ENCODE results near the gene CHST6.
"Not testable (repeated sequence)": the region's sequence is repeated elsewhere in the genome, so short reads cannot be mapped to it uniquely, and the experiment has no call there.

The CHST6 gene

DNA sequence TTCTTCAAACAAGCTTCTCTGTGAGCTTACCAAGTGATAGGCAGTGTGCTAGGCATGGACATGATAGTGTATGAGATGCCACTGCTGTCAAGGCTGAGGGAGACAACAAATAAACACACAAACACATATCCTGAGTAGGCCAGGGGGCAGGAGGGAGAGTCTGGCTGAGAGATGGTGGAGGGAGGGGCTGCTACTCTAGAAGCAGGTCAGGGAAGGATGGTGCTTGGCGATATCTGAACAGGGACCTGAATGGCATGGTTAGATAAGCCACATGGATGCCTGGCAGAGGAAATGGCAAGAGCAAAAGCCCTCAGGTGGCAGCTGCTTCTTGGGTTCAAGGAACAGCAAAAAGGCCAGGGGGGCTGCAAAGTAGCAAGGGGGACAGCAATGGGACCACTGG is 8.6 kb upstream of the CHST6 start:
- in situ Hi-C loops (cut with MboI; ENCODE audit: low sequenced_read_pairs) = no loop called here

- in situ Hi-C loops (cut with MboI; ENCODE audit: low sequenced_read_pairs) = no loop called here
These were observed 7.8 kb upstream of the CHST6 start for GRCh38 chr16:75502916-75503605.

- in situ Hi-C loops (cut with MboI; ENCODE audit: low sequenced_read_pairs) = not testable (repeated sequence)
These were observed 6.6 kb upstream of the CHST6 start for GRCh38 chr16:75501820-75502219.

DNA sequence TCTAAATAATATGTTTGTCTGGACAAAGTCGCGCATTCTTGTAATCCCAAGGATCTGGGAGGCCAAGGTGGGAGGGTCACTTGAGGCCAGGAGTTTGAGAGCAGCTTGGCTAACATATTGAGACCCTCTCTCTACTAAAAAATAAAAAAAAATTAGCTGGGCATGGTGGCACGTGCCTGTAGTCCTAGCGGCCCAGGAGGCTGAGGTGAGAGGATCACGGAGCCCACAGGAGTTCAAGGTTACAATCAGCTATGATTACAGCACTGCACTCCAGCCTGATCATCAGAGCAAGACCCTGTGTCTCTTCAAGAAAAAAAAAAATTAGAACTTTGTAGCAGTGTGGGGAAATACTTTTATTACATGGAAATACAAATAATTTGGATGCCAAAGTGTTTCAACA is 6.1 kb upstream of the CHST6 start:
- in situ Hi-C loops (cut with MboI; ENCODE audit: low sequenced_read_pairs) = no loop called here

DNA sequence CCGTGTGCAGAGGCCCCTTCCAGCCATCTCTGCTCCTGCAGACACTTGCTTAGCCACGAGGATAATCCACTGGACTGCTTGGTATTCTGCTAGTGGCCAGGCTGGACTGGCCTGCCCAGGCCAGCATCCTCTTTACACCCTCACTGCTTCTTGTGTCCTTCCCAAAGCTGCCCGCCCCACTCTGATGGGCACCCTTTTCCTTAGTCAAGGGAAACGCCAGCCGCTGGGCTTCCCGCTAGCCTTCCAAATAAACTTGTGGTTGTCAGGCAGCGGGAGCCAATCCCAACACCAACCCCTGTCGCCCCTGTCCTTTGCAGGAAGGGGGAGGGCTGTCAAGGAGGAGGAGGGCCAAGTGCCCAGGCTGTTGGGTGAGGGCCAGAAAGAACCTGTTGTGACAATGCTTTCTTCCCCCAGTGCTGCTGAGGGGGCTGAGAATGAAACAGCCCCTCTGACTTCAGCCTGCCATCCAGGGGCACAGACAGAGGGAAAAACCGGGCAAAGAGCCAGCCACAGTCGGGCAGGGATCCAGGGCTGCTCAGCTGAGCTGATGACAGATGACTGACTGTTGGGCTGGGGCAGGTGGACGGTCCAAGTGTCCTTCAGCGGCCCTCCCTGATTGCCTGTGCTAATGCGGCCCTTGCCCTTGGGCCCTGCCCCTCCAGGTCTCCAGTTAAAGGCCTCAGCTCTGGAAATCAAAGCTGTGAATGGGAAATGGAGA is 3.5 kb upstream of the CHST6 start:
- in situ Hi-C loops (cut with MboI; ENCODE audit: low sequenced_read_pairs) = not testable (repeated sequence)

DNA sequence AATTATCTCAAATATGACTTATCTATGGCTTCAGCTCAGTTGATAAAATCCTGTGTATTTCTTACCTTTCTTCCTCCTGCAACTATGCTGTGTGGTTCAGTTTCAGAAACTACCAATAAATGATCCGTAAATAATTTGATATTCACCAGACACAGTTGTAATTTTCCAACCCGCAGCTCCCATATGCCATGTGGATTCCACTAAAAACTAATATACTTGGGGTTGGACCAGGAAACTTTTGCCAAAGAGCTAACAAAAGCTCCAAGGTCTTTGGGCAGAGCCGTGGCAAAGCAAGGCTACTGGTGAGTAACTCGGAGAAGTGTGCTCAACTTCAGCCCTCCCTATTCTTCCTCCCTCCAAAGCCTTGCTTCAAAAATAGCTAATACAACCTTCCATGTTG is 2.3 kb upstream of the CHST6 start:
- in situ Hi-C loops (cut with MboI; ENCODE audit: low sequenced_read_pairs) = no loop called here

DNA sequence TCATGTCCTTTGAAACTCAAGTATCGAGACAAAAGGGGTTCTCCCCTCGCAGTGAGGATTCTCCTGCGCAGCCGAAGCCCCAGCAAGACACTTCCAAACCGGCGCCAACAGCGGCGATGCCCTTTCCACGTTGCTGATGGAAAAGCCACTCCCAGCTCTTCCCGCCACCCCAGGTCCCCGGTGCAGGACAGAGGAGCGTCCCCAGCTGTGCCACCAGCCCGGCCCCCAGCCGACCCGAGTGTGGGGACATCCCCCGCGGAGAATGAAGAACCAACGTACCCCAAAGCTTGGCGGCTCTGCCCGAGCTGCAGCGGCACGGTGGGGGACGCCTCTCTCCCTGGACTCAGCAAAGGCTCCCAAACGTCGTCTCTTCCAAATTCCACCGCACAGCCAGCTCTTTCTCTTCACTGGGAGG is 573 bp downstream of the CHST6 start:
- in situ Hi-C loops (cut with MboI; ENCODE audit: low sequenced_read_pairs) = no loop called here

DNA sequence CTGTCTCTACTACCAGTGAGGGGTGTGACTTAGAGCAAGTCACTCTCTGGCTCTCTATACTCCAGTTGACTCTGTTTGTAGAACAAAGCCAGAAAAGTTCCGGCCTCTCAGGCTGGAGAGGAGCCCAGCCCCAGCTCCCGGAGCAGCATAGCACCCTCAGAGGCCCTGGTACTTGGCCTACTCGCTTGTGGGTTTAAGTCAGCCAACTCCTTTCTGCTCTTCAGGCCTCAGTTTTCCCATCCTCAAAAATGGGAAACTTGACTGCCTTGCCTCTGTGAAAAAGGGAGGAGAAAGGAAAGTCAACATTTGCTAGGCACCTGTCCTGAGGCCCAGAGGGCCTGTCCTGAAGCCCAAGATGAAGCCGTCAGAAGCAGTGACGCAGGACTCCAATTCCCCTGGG is 1.1 kb downstream of the CHST6 start:
- in situ Hi-C loops (cut with MboI; ENCODE audit: low sequenced_read_pairs) = no loop called here

DNA sequence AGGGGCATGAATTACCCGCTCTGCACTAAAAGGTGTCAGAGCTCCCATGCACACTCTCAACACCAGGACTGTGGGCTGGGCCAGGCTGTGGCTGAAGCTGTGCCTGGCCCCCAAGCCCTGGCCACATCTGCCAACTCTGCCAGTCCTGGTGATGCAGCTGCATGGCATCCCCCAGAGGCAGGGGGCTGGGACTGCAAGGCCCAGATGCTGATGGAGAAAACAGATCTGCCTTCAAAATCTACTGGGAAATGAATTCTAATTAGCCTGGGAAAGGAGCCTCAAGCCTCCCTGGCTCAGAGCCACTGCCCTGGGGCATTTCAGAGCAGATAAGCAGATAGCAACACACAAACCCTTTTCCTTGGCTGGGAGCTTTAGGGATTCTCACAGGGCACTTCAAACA is 3.4 kb downstream of the CHST6 start:
- in situ Hi-C loops (cut with MboI; ENCODE audit: low sequenced_read_pairs) = no loop called here

GRCh38 chr16:75488322-75488721 is 6.9 kb downstream of the CHST6 start:
- in situ Hi-C loops (cut with MboI; ENCODE audit: low sequenced_read_pairs) = no loop called here

- in situ Hi-C loops (cut with MboI; ENCODE audit: low sequenced_read_pairs) = no loop called here
These were observed 8.4 kb downstream of the CHST6 start for GRCh38 chr16:75486676-75487313.

GRCh38 chr16:75486014-75486675 is 9.1 kb downstream of the CHST6 start:
- in situ Hi-C loops (cut with MboI; ENCODE audit: low sequenced_read_pairs) = no loop called here

GRCh38 chr16:75485230-75486013 is 9.8 kb downstream of the CHST6 start:
- in situ Hi-C loops (cut with MboI; ENCODE audit: low sequenced_read_pairs) = no loop called here

DNA sequence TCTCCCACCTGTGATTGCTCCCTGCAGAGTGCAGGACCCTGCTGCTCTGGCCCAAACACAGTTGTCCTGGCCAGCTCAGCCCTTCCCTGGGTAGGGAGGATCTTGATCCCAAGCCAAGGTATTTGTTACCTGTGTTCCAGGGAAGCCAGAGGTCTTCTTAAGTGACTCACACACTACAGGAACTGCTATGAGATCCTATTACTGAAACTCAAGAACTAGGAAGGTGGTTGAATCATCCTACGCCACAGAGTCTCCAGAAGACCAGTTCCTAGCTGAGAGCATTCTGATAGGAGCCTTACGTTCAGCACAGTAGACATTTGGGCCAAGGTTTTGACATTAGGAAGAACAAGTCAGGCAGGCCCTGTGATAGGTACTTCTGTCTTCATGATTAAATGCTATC is 12.0 kb downstream of the CHST6 start:
- in situ Hi-C loops (cut with MboI; ENCODE audit: low sequenced_read_pairs) = no loop called here

- in situ Hi-C loops (cut with MboI; ENCODE audit: low sequenced_read_pairs) = no loop called here
These were observed 12.6 kb downstream of the CHST6 start for GRCh38 chr16:75482434-75483205.

- in situ Hi-C loops (cut with MboI; ENCODE audit: low sequenced_read_pairs) = no loop called here
These were observed 13.8 kb downstream of the CHST6 start for GRCh38 chr16:75481475-75481874.

DNA sequence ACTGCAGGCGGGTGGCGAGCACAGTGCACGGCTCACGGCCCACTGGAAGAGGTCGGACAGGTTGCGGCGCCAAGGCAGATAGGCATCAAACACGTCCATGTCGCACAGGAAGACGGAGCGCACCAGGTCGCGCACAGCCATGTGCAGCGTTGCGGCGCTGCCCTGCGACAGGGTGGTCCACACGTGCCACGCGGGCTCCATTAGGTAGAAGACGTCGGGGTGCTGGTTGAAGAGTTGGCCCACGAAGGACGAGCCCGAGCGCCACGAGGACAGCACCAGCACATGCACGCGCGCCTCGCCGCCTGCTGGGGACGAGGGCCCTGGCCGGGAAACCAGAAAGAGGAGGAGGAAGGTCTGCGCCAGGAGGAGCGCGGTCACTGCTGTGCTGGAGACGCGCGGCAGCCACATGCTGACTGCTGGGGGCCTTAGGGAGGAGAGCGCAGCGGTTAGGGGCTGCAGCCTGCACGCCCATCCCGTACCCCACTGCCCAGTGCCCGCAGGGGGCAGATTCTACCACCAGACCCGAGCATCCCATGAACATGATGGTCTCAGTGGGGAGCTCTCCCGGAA is 15.7 kb downstream of the CHST6 start:
- in situ Hi-C loops (cut with MboI; ENCODE audit: low sequenced_read_pairs) = no loop called here

DNA sequence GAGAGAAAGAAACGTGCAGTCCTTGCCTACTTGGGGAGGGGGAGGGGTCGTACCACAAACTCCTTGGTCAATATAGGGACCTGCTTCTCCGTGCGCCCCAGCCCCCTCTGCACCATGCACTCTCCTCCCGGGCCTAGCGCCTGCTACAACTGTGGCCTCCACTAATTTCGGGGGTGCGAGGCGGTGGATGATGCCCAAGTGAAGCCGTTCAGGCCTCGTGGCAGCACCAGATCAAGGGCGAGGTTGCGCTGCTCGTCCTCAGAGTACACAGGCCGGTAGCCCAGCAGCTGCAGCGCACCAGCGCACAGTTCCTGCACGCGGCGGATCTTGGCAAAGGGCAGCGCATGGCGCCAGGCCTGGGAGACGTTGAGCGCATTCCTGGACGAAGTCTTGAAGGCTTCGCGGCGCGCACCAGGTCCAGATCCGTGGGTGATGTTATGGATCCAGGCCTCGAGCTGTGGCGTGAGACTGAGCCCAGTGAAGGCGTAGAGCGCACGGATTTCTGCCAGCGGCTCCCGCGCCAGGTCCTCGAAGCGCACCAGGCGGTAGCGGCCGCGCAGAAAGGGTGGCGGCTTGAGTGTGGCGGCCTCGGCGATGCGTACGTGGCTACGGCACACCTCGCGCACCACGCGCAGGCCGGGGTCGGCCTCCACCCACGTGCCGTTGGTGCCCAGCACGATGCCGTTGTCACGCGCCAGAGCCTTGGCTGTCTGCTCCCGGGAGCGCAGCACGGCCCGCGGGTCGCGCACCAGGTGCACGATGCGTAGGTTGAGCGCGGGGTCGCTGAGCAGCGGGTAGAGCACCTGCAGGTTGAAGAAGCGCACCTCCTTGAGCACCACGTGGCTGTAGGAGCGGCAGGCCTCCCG is 16.5 kb downstream of the CHST6 start:
- in situ Hi-C loops (cut with MboI; ENCODE audit: low sequenced_read_pairs) = no loop called here
